ENCODE data around the gene ATF6.

ATF6 gene

DNA sequence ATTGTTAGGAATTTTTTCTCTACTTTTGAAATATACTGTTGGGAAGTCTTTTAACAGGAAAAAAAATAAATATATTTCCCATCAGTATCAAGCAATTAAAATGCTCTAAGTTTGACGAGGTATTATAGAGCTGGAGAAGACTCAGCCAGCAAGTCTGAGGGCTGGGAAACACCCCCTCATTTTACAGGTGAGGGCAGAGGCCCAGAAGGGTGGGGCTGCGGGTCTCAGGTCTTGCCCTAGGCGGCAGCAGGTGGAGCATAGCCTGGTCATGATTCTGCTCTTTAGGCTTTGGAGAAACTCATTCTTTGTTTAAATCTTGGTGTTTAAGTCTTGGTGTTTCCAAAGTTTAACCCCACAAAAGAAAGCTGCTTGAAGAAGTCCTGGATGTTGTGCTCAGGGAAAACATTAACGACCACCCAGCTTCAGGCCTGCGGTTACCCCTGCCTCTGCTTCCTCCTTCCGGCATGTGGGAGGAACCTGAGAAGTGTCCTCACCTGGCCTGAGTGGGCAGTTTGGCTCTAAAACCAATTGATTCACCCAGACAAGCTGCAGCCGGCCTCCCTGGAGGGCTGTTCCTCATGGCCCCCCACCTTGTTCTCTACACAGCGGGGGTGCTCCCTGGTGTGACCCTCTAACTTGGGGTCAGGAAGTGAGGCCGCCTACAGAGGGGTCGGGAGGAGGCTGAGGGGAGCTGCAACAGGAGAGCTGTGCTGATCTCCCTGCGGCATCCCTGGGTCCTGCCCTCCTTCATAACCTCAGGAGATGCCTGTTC lies 215.8 kb downstream of the ATF6 start:
- no peak for DNase-seq

DNA sequence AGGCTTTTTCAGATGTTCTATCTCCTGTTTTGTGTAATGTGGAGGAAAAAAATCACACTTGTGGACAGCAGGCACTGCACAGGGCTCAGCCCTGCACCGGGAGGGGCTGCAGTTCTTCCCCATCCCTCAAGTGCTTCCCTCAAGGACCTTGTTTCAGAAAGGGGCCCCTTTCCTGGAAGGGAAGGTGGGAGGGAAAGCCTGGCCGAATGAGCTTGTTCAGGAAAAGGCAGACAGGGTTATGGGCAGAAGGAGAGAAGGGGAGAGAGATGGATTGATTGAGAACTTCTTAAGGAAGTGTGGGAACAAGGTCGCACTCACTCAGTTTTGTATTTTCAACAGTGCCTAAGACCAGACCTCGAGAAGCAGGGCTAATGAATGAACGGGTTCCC lies 216.4 kb downstream of the ATF6 start:
- no peak for DNase-seq

GRCh38 chr1:161982917-161983316 lies 216.8 kb downstream of the ATF6 start:
- DNase-seq: no peak

DNA sequence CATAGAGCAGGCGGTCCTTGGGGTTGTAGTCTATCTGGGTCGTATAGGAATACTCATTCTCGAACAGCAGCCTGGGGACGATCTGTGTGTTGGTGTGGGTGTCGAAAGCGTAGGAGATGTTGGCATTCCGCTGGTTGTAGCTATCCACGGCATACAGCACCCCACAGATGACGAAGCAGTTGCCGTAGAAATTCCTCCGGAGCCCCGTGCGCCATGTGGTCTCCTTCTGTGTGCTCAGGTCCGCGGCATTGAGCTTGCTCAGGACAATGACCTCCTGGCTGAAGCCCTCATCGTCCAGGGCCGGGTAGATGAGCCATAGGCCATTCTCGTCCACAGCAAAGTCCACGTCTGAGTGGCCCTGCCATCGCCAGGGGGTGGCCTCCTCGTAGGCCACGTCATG lies 217.6 kb downstream of the ATF6 start:
- DNase-seq: no peak

- DNase-seq: no peak
These were observed 219.2 kb downstream of the ATF6 start for GRCh38 chr1:161985301-161985822.

DNA sequence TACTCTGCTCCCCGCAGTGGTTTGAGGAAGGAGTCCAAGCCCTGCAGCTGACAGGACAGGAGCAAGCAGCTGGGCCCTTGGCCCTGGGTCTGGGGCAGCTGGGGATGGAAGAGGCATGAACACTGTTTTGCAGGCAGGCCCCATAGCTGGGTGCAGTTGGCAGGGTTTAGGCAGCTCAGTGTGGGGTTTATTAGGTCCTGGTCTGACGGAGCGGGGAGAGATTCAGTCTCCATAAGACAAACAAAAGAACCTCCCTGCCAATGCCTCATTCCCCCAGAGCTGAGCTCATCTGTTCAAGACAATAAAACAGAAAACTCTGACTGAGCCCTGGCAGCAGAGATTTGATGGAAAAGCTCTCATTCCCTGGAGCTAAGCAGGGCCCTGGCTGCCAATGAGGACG lies 220.2 kb downstream of the ATF6 start:
- no peak for DNase-seq

DNA sequence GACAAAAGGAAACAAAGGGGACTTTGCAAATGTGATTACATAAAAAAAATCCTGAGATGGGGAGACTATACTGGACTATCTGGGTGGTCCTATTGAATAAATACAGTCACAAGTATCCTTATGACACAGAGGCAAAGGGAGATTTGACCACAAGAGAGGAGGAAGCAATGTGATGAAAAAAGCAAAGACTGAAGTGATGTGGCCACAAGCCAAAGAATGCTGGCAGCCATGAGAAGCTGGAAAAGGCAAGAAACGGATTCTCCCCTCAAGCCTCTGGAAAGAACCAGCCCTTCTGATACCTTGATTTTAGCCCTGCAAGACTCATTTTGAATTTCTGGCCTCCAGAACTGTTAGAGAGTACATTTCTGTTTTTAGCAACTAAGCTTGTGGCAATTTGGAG lies 221.2 kb downstream of the ATF6 start:
- DNase-seq: no peak

DNA sequence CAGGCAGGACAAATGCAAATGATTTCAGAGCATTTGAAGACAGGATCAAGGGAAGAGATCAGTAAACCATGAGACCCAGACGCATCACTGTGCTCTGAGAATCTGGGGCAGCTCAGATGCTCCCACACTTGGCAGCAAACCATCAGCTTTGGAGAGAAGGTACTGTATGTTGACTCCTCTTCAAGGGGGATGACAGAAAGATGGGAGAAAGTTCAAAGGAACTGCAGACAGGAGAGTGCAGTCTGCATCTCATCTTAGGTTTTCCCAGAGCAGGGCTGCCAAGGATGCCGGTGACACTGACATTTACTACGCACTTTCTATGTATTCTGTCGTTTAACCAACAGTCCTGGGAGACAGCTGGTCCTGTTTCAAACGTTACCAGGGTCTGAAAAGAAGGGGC lies 221.8 kb downstream of the ATF6 start:
- DNase-seq: no peak

- no peak for DNase-seq
These were observed 222.3 kb downstream of the ATF6 start for GRCh38 chr1:161988413-161988812.

GRCh38 chr1:161989108-161989507 lies 223.0 kb downstream of the ATF6 start:
- DNase-seq: no peak

GRCh38 chr1:161989786-161990185 lies 223.7 kb downstream of the ATF6 start:
- DNase-seq: no peak

DNA sequence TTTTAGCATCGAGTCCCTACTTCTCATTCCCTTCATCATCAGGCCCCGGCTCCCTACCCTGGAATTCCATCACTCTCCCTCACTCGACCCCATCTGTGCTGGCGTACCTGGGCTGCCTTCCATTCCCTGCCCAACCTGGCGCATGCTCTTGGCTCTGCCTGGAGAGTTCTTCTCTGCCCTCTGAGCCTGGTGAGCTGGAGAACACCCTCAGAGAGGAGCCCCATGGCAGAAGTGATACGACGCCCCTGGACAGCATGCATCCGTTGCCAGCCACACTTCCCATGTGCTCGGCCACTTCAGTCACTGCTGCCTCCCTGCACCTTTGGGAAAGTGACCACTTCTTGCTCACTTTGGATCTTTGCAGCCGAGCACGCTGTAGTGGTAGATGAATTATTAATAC lies 227.5 kb downstream of the ATF6 start:
- DNase-seq: no peak

DNA sequence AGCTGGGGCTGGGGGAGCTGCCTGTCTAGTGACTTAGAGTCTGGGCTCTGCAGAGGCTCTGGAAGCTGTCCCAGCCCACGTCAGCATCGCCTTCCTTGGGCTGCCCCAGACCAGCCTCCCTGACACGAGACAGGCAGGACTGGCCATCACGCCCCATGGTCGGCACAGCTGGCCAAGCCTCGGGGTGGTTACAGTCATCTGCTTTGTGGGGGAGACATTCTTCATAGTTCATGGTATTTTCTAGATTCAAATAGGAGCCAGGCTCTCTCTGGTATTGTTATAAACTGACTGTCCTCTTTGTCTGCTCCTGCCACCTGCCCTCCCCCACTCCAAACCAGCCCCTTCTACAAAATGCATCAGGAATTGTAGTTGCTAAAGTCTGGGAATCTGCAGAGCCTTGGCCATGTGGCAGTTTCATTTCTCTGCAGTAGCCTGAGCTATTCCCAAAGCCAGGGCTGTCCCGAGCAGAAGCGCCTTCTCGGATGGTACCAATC lies 228.1 kb downstream of the ATF6 start:
- DNase-seq: no peak

DNA sequence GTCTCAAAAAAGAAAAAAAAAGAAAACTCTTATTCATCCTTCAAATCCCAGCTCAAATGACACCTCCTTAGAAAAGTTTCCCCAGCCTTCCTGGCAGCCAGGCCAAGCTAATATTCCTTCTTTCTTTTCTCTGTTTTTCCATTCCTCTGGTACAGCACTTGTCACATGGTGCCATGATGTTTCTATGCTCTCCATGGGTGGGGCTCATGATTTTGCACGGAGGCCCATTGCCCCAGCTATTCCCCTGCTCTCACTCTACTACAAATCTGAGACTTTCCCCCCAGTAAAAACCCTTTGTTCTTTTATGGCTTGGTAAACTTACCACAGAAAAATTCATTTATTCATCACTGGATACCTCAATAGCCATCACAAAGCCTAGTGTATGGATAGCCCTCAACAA lies 231.0 kb downstream of the ATF6 start:
- DNase-seq: no peak

GRCh38 chr1:161998811-161999210 lies 232.7 kb downstream of the ATF6 start:
- DNase-seq: no peak

DNA sequence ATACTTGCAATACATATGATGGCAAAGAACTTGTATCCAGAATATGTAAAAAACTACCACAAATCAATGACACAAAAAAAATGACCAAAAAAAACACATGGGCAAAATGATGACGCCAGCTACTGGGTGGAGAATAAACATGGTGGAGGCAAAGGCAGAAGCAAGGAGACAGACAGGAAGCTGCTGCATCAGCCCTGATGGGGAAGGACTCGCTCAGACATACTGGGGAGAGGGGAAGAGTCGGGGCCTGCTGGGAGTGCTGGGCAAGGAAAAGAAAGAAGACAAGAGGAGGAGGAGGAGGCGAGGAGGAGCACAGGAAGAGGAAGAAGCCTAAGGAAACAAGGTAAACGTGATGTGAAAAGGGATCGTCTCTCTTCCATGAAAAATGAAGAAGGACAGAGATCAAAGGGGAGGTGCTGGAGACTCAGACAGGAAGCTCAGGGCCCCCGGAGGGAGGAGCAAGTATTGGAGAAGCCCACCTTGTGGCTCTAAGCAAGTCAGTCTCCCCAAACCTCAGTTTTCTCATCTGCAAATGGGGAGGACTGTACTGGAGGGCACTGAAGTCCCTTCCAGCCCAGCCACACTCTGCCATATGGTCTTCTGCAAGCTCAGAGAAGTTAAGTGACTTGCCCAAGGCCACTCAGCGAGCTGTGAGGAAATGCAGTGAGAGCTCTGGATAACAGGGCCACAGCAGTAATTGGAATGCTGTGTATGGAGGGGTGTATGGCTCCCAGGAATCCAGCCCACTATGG lies 233.4 kb downstream of the ATF6 start:
- no peak for DNase-seq

DNA sequence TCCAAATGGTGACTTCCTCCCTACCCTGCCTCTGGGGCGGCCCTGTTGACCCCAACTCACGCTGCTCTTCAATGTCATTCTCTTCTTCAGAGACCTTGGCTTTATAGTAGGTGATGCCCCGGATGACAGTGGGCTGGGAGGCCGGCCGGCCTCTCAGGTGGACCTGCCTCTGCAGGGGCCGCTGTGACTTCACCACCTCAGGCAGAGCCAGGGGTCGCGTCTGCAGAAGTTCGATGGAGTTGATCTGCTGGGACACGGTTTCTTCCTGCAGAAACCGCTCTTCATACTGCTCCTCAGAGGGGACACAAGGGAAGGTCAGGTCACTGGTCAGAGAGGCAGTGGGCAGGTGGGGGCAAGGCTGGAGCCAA lies 233.9 kb downstream of the ATF6 start:
- DNase-seq: no peak

DNA sequence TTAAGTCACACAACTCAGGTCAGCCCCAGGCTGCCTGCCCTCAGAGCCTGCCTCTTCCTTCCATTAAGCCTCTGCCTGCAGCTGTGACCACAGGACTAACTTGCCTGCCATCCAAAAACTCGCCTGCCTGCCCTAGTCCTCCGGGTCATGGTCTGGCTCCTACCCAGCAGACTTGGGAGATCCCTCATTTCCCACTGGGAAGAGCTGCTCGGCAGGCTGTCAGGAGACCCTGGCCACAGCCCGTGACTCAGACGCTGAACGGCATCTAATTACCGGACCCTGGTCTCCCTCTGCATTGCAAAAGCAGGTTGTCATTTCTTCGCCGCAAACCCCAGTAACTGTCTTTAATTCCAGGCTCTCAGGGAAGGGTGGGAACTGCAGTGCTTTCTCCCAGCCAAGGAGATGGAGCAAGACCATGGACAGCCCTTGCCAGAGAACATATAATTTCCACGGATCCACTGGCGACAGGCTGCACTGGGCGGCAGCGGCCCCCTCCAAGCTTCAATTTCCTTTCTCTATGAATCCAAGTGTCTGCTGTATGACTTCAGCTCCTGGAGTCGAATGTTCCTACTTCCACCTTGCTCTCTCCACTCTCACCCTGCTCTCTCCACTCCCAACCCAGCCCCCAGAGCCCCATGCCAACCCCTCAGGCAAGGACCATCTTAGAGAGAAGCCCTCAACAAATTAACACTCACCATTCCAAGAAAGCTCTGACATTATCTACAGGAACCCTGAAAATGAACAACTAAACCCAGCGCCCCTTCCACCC lies 237.1 kb downstream of the ATF6 start:
- DNase-seq: peak; percentile 11

DNA sequence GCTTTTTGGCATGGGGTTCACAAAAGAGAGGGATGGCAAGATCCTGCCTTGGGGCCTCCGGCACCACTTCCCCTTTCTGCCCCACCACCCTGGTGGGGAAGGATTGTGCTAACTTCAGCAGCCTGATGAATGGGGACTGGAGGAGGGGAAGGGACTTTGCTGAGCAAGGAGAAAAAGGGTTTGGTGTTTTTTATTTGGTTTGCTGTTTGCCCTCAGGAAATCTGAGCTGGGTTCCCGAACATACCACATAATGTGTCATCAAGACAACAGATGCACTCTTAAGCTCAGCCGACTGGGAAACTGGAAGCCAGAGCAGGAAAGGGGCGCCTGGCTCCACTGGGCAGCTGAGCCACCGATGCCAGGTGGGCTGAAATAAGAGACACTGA lies 237.7 kb downstream of the ATF6 start:
- peak; percentile 13 for DNase-seq

GRCh38 chr1:162004441-162004950 lies 238.4 kb downstream of the ATF6 start:
- DNase-seq: no peak

DNA sequence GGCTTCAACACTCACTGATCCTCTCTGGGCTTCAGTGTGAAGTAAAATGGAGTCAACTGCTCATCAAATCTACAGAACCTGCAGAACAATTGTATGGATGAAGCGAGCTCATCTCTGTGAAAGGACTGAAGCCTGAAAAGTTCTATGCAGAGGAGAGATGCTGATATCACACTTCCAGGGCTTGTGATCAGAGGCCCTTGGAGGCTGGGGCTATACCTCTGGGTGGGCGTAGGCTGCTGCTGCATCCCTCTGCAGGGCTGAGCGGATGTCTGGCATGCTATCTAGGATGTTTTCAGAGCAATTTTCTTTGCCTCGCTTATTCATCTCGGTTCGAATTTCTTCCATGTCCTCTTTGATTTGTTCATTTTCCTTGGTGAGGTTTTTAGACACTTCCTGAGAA lies 240.0 kb downstream of the ATF6 start:
- no peak for DNase-seq

DNA sequence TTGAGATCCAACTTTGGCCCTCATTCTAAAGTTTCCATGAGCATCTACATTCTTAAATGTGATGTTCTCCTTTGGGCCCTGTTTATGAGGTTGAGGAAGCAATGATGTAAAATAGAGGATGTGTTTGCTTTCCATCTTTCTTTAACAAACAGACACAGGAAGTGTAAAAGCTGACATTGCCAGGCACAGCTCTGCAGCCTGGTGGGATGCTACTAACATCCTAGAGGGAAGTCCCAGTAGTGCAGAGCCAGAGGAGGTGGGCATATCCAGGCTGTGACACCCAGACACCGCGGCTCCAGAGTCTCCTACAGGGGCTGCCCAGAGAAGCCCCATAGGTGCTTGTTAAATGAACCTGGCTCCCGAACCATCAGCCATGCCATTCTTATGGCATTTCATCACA lies 241.3 kb downstream of the ATF6 start:
- no peak for DNase-seq

DNA sequence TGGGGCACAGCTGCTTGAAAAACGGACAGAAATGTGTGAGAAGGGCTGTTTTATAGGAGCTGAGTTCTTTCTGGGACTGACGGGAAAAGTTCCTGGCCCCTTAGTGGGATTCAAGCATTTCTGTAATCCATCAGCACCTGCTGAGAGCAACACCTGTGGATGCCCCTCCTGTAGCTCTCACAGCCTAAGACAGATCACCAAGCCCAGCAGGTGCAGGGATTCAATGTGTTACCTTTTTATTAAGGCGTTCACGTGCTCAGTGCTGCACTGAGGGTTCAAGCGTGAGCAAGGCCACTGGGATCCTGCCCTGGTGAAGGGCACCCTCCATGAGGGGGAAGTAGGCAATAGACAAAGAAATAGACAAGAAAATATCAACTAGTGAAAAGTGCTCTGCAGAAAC lies 242.7 kb downstream of the ATF6 start:
- no peak for DNase-seq
